ENCODE measurements around the gene CHST10. TPM values are rescaled to one million over a fixed set of nuclear protein-coding genes. Genes with fewer than 3 reads are reported as not detected.

CHST10 gene
- total RNA-seq, 1 donor = 7.2 TPM

DNA sequence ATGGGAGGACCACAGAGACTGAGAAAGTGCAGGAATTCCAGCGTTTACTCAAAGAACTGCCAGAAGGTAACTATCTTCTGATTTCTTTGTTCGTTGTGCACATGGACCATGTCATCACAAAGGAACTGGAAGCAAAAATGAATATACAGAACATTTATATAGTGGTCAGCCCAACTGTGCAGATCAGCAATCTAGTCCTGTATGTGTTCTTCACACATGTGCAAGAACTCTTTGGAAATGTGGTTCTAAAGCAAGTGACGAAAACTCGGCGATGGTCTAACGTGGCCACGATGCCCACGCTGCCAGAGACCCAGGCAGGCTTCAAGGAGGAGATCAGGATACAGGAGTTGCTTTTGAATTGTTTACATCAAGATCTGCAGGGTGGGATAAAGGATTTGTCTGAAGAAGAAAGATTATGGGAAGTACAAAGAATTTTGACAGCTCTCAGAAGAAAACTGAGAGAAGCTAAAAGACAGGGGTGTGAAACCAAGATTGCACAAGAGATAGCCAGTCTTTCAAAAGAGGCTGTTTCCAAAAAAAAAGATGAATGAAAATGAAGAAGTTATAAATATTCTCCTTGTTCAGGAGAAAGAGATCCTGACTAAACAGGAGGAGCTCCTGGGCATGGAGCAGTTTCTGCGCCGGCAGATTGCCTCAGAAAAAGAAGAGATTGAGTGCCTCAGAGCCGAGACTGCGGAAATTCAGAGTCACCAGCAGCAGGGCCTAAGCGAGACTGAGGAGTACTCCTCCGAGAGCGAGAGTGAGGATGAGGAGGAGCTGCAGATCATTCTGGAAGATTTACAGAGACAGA is 8.3 kb upstream of the CHST10 start:
- no peak overlapping the region for H2AFZ ChIP-seq (ENCODE audit: low read length)
- no peaks in the 10 kb centered on the region for H3K9me3 ChIP-seq (ENCODE audit: low read depth, low read length)
- TF ChIP-seq, protein P1, sequence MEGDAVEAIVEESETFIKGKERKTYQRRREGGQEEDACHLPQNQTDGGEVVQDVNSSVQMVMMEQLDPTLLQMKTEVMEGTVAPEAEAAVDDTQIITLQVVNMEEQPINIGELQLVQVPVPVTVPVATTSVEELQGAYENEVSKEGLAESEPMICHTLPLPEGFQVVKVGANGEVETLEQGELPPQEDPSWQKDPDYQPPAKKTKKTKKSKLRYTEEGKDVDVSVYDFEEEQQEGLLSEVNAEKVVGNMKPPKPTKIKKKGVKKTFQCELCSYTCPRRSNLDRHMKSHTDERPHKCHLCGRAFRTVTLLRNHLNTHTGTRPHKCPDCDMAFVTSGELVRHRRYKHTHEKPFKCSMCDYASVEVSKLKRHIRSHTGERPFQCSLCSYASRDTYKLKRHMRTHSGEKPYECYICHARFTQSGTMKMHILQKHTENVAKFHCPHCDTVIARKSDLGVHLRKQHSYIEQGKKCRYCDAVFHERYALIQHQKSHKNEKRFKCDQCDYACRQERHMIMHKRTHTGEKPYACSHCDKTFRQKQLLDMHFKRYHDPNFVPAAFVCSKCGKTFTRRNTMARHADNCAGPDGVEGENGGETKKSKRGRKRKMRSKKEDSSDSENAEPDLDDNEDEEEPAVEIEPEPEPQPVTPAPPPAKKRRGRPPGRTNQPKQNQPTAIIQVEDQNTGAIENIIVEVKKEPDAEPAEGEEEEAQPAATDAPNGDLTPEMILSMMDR (IDR thresholded peaks at IDR 0.05; ENCODE audit: extremely low read depth, low read depth, low read length) = no peak
- no peaks in the 10 kb centered on the region for H3K27me3 ChIP-seq (ENCODE audit: insufficient read depth, low read length)
- no peak for DNase-seq (ENCODE audit: insufficient read length, low spot score, missing footprints)
- no peaks in the 10 kb centered on the region for H3K4me1 ChIP-seq (ENCODE audit: insufficient read depth, low read length)
- no peak overlapping the region for H3K4me3 ChIP-seq (ENCODE audit: insufficient read depth, low read length)
- H3K27ac ChIP-seq (ENCODE audit: low read depth, low read length) = no peak overlapping the region
- H3K79me2 ChIP-seq (ENCODE audit: insufficient read depth, low read length) = no peaks in the 10 kb centered on the region
- no peaks in the 10 kb centered on the region for H3K36me3 ChIP-seq (ENCODE audit: insufficient read depth, low read length)
- H4K20me1 ChIP-seq (ENCODE audit: insufficient read depth, low read length) = no peaks in the 10 kb centered on the region
- no peak overlapping the region for H3K4me2 ChIP-seq (ENCODE audit: insufficient read depth, low read length)

DNA sequence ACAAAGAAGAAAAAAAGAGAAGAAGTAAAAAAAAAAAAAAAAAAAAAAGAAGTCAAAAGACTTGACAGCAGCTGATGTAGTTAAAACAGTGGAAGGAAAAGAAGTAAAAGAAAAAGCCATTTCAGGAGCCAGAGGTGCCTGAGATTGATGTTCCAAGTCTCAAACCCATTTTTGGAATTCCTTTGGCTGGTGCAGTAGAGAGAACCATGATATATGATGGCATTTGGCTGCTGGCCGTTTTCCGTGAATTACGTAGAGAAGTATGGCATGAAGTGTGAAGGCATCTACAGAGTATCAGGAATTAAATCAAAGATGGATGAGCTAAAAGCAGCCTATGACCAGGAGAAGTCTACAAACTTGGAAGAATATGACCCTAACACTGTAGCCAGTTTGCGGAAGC is 7.6 kb upstream of the CHST10 start:
- Histone ChIP-seq H3K36me3 (ENCODE audit: insufficient read depth, low read length) (no peaks in the 10 kb centered on the region), H3K4me2 (ENCODE audit: insufficient read depth, low read length) (no peak overlapping the region), H4K20me1 (ENCODE audit: insufficient read depth, low read length) (no peaks in the 10 kb centered on the region), H3K4me1 (ENCODE audit: insufficient read depth, low read length) (no peaks in the 10 kb centered on the region), H3K79me2 (ENCODE audit: insufficient read depth, low read length) (no peaks in the 10 kb centered on the region), H3K9me3 (ENCODE audit: low read depth, low read length) (no peaks in the 10 kb centered on the region), H3K27ac (ENCODE audit: low read depth, low read length) (no peak overlapping the region), H2AFZ (ENCODE audit: low read length) (no peak overlapping the region), H3K27me3 (ENCODE audit: insufficient read depth, low read length) (no peaks in the 10 kb centered on the region), H3K4me3 (ENCODE audit: insufficient read depth, low read length) (no peak overlapping the region)
- TF ChIP-seq, protein P1 (IDR thresholded peaks at IDR 0.05; ENCODE audit: extremely low read depth, low read depth, low read length) = no peak
- DNase-seq (ENCODE audit: insufficient read length, low spot score, missing footprints) = no peak

DNA sequence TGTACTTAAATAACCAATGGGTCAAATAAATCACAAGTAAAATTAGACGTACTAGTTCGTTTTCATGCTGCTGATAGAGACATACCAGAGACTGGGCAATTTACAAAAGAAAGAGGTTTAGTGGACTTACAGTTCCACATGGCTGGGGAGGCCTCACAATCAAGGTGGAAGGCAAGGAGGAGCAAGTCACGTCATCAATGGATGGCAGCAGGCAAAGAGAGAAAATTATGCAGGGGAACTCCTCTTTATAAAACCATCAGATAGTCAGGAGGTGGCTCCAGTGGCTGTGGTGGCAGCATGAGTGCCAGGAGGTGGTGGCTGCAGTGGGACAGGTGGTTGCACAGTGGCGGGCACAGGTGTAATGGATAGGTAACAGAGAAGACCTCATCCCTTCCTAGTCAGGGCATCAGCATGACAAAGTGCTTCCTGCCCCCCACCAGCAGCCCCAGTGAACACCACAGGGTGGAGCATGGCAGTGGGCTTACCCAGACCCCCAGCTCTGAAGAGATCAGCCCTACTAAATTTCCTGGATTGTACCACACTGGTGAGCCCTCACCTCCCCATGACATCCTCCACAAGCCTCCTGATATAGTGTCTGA is 6.9 kb upstream of the CHST10 start:
- Histone ChIP-seq H3K79me2 (ENCODE audit: insufficient read depth, low read length) (no peaks in the 10 kb centered on the region), H3K27ac (ENCODE audit: low read depth, low read length) (no peak overlapping the region), H3K4me2 (ENCODE audit: insufficient read depth, low read length) (no peak overlapping the region), H3K27me3 (ENCODE audit: insufficient read depth, low read length) (no peaks in the 10 kb centered on the region), H4K20me1 (ENCODE audit: insufficient read depth, low read length) (no peaks in the 10 kb centered on the region), H3K9me3 (ENCODE audit: low read depth, low read length) (no peaks in the 10 kb centered on the region), H3K4me3 (ENCODE audit: insufficient read depth, low read length) (no peak overlapping the region), H2AFZ (ENCODE audit: low read length) (no peak overlapping the region), H3K36me3 (ENCODE audit: insufficient read depth, low read length) (no peaks in the 10 kb centered on the region), H3K4me1 (ENCODE audit: insufficient read depth, low read length) (no peaks in the 10 kb centered on the region)
- TF ChIP-seq, protein P1 (IDR thresholded peaks at IDR 0.05; ENCODE audit: extremely low read depth, low read depth, low read length) = no peak
- DNase-seq (ENCODE audit: insufficient read length, low spot score, missing footprints) = no peak

DNA sequence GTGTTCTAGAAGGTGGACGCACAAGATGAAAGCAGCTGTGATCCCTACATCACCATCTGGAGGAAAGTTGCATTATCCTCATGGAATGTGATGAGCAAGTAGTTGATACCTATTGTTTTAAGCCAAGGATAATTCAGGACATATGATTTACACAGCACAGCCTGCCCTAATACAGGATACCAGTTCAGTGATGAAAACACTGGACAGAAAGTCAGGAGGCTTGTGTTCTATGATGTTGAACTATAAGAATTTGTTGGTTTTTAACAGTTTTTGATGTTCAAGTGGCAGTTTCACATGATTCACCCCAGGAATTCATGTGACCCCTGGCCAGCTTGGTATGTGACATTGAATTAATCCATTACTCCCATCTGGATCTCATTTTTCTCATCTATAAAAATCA is 6.2 kb upstream of the CHST10 start:
- Histone ChIP-seq H3K4me1 (ENCODE audit: insufficient read depth, low read length) (no peaks in the 10 kb centered on the region), H3K79me2 (ENCODE audit: insufficient read depth, low read length) (no peaks in the 10 kb centered on the region), H3K27ac (ENCODE audit: low read depth, low read length) (no peak overlapping the region), H3K36me3 (ENCODE audit: insufficient read depth, low read length) (no peaks in the 10 kb centered on the region), H3K27me3 (ENCODE audit: insufficient read depth, low read length) (no peaks in the 10 kb centered on the region), H3K4me3 (ENCODE audit: insufficient read depth, low read length) (no peak overlapping the region), H3K4me2 (ENCODE audit: insufficient read depth, low read length) (no peak overlapping the region), H4K20me1 (ENCODE audit: insufficient read depth, low read length) (no peaks in the 10 kb centered on the region), H2AFZ (ENCODE audit: low read length) (no peak overlapping the region), H3K9me3 (ENCODE audit: low read depth, low read length) (no peaks in the 10 kb centered on the region)
- DNase-seq (ENCODE audit: insufficient read length, low spot score, missing footprints) = no peak
- TF ChIP-seq, protein P1 (IDR thresholded peaks at IDR 0.05; ENCODE audit: extremely low read depth, low read depth, low read length) = no peak
